Activated CD8-positive, alpha-beta memory T cell treated with anti-CD3 and anti-CD28 coated beads for 36 hours (primary cell): ENCODE data around the gene TEP1. TPM values are rescaled to one million over a fixed set of nuclear protein-coding genes. Genes with fewer than 3 reads are reported as not detected.

Experiments used
- CTCF ChIA-PET: fragments of 350-600 bp; sonication (Branson Sonifier 250); formaldehyde crosslinking; loops from one replicate; lab custom pipeline; 2021; ENCODE audit warnings: antibody characterized with exemption; lab: Charles Lee
- POLR2A ChIA-PET: fragments of 350-600 bp; sonication (Branson Sonifier 250); formaldehyde crosslinking; loops from one replicate; lab custom pipeline; 2021; ENCODE audit warnings: antibody characterized with exemption; lab: Charles Lee
- total RNA-seq, 2 experiments: library from RNA; stranded (reverse); gene quantifications; one replicate each; pipeline ENCODE4 v1.2.3, GENCODE V29; 2021

TEP1 gene
- total RNA-seq, 2 experiments from 2014 or later, result 29.9 to 31.6 TPM

DNA sequence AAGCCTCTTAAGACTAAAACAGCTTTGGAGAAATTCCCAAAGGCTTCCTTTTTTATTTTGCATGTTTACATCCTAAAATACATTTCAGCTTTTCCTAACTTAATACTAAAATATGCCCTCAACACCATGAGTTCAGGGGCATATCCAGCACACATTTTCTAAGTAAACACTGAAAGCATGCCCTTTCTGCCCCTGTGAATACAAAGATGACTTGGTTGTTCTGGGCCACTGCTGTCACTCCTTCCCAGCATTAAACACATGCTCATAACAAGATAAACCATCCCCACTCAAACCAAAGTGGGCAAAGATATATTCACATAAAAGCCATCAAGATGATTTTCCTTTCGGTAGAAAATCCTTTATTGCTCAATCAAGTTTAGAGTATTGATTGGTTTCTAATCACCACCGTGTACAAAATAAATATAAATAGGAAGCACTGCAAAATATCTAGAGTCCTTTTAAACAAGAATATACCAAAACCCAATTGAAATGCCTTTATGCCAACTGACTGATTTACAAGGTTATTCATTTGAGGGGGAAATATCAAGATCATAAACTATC, 82.2 kb downstream of the TEP1 start:
- CTCF ChIA-PET, result interaction anchor here (1.5 to 1.6 kb wide), 2 partner anchors 11 to 84 kb away, joined by 3 to 8 read pairs; no protein-coding TSS in a partner anchor
- POLR2A ChIA-PET, result interaction anchor here (3.3 kb wide), 1 partner anchor 12 kb away, joined by 70 read pairs; the partner anchor contains the start of gene PARP2

DNA sequence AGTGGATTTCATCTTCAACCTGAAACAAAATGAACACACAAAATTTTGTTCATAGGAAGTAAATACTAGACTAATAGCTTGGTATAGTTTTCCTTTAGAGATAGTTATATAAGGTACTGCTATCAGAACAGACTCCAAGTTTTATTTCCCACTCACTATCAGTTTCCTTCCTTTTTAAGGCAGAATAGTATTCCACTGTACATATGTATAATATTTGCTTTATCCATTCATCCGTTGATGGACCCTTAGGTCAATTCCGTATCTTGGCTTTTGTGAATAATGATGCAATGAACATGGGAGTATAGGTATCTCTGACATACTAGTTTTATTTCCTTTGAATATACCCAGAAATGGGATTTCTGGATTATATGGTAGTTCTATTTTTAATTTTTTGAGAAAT, 83.9 kb downstream of the TEP1 start:
- ChIA-PET CTCF (interaction anchor here (0.6 to 3.3 kb wide), 4 partner anchors 12 to 632 kb away, joined by 3 to 17 read pairs (median 6); no protein-coding TSS in a partner anchor), POLR2A (interaction anchor here (0.5 kb wide), 1 partner anchor 12 kb away, joined by 3 read pairs; no protein-coding TSS in a partner anchor)

DNA sequence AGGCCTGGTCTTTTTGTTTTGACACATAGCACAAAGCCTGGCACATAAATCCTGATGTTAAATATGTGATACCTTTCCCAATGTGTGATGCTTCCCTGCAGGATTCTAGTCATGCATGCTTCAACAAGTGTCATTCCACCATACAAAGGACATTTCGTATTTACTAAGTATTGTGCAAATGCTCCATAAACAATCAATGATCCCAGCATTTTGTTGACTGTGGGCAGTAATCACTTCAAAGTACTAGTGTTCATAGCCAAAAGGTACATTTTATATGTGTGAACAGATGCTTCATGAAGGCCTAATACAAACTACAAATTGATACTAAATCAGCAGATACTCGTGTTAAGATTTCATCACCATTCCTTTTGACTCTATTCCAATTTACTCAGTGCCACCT, 84.6 kb downstream of the TEP1 start:
- POLR2A ChIA-PET, result interaction anchor here (0.5 to 1.3 kb wide), 2 partner anchors 13 to 14 kb away, joined by 3 to 11 read pairs; partner anchors contain the start of gene PARP2
- CTCF ChIA-PET, result interaction anchor here (1.3 to 3.3 kb wide), 3 partner anchors 14 to 279 kb away, joined by 3 to 21 read pairs (median 17); partner anchors contain the start of gene PARP2

DNA sequence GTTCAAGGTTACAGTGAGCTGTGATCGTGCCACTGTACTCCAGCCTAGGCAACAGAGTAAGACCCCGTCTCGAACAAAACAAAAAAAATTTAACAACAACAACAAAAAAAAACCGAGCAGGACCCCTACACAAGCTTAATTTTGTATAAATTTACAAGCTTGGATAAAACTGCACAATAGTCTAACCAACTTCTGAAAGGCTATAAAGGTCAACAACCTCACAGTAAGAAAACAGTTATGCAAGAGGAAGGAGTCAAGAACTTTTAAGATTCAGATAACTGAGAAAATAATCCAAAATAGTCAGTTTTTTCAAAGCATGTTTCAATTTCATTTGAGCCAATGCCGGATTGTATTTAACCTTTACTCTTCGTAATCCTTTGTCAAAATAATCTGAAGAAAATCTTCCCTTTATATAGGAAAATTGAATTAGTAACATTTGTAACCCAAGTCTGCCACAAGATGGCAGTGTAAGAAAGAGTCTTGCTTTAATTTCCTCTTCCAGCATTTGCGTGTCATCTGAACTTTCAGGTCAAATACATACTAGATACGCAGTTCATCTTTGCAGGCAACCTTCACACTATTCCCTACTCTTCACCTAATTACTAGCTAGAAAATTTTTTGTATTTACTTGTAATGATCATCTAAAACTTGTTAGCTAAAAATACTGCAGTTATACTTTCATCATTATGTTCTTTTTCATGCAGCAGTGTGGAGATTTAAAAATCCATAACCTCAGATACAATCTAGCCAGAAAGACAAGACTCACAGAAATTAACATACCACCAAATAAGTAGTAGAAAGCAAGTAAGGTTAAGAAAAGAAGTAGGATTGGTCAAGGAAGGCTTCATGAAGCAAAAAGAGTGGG, 86.1 kb downstream of the TEP1 start:
- POLR2A ChIA-PET, result interaction anchor here (1.3 kb wide), 1 partner anchor 16 kb away, joined by 11 read pairs; the partner anchor contains the start of gene PARP2

DNA sequence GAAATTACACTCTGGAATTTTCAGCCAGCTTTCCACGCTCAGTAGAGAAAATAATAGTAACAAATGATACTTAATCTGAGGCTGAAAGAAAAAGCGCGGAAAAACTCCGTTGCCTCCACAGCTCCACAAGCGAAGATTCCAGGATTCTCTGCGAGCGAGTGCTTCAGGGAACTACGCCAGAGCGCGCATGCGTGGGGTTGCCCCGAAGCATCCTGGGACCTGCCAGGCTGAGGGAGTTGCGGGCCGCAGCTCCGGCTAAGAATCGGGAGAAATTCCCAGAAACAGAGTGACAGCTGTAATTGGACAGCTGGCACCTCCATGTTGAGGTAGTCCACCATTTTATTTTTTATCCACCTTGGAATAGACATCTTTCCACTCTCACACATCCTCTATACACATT, 95.6 kb downstream of the TEP1 start:
- ChIA-PET POLR2A (interaction anchor here (0.5 kb wide), 1 partner anchor 145 kb away, joined by 6 read pairs; no protein-coding TSS in a partner anchor), CTCF (interaction anchor here (1.1 kb wide), 1 partner anchor 9 kb away, joined by 3 read pairs; no protein-coding TSS in a partner anchor)

More for the DNA sequence above, 86.1 kb downstream of the TEP1 start:
- CTCF ChIA-PET, result interaction anchor here (0.7 to 3.3 kb wide), 11 partner anchors 10 to 354 kb away, joined by 3 to 21 read pairs (median 3); partner anchors contain the start of genes PARP2 and PIP4P1

Other genes starting within 250 kb of the TEP1 start
- gene OR11G2, start 222.6 kb downstream of the TEP1 start, total RNA-seq, result not detected
- not detected for gene OR11H6, start 189.8 kb downstream of the TEP1 start, total RNA-seq
- gene OR11H7, start 184.5 kb downstream of the TEP1 start, total RNA-seq, result not detected
- gene OR11H4, start 174.2 kb downstream of the TEP1 start, total RNA-seq, result not detected
- gene TTC5, start 107.5 kb downstream of the TEP1 start, total RNA-seq, result 10 to 100 TPM; 32.4 to 34.2 TPM
- gene CCNB1IP1, start 80.2 kb downstream of the TEP1 start, total RNA-seq, result 10 to 100 TPM; 55.9 to 63.7 TPM
- gene PARP2, start 69.9 kb downstream of the TEP1 start, total RNA-seq, result 10 to 100 TPM; 40.7 to 40.9 TPM
- under 1 TPM; 0.06 to 0.11 TPM for gene KLHL33, start 22.7 kb upstream of the TEP1 start, total RNA-seq
- 10 to 100 TPM; 54.0 to 55.4 TPM for gene OSGEP, start 41.3 kb upstream of the TEP1 start, total RNA-seq
- 100 to 1,000 TPM; 243 to 246 TPM for gene APEX1, start 41.7 kb upstream of the TEP1 start, total RNA-seq
- gene PIP4P1, start 47.9 kb upstream of the TEP1 start, total RNA-seq, result 10 to 100 TPM; 27.1 to 28.0 TPM
- gene PNP, start 55.9 kb upstream of the TEP1 start, total RNA-seq, result 100 to 1,000 TPM; 212 to 219 TPM
- gene RNASE10, start 92.0 kb upstream of the TEP1 start, total RNA-seq, result under 1 TPM; 0.21 to 0.30 TPM
- not detected for gene RNASE9, start 147.5 kb upstream of the TEP1 start, total RNA-seq
- not detected for gene RNASE11, start 174.5 kb upstream of the TEP1 start, total RNA-seq
- not detected for gene RNASE12, start 177.9 kb upstream of the TEP1 start, total RNA-seq
- not detected for gene OR6S1, start 228.2 kb upstream of the TEP1 start, total RNA-seq